Embryonic facial prominence (tissue), 1 donor: ENCODE measurements around the gene PLPPR5.
"Not testable (repeated sequence)": the region's sequence is repeated elsewhere in the genome, so short reads cannot be mapped to it uniquely, and the experiment has no call there.

Experiments
- DNase-seq: peaks from one replicate; pipeline ENCODE4 v3.0.0-alpha.2; 2016; ENCODE audit errors: extremely low spot score

The PLPPR5 gene, protein sequence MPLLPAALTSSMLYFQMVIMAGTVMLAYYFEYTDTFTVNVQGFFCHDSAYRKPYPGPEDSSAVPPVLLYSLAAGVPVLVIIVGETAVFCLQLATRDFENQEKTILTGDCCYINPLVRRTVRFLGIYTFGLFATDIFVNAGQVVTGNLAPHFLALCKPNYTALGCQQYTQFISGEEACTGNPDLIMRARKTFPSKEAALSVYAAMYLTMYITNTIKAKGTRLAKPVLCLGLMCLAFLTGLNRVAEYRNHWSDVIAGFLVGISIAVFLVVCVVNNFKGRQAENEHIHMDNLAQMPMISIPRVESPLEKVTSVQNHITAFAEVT

GRCh38 chr1:99004861-99005442, at the start of gene PLPPR5:
PLPPR5 (minus strand) TSS chr1:99004861; CDS start chr1:99004671, 190 bp downstream.
- no peak for DNase-seq

DNA sequence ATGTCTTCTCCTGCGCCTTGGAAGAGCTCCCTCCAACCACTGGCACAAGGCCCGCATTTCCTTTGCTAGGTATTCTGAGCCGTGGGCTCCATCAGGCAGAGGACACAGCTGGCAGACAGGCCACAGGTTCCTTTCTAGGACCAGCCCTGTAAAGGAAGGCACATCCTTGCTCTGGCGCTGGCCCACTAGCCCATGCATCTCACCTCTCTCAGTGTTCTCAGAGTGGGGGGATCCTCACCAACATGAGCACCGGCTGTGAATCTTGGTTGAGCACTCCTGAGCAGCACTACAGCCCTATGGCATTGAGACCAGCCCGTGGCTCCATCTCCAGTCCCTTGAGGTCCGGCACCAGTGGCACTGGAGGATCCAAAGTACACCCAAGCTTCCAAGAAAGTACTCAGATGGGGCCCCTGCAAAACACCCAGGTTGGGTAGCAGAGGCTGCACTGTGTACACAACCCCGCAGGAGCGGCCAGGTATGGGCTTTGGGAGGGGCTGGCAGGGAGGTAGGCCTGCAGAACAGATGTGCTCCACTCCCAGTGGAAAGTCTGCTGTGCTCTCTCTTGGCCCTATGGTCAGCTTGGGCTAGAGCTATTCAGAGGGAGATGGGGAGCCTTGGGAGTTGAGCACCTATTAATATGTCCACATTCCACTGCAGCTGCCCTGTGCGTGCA, 47.1 kb upstream of the PLPPR5 start:
- no peak for DNase-seq

GRCh38 chr1:99049745-99050144, 45.1 kb upstream of the PLPPR5 start:
- no peak for DNase-seq

- not testable (repeated sequence) for DNase-seq
Measured at GRCh38 chr1:99036746-99037145, 32.1 kb upstream of the PLPPR5 start.

GRCh38 chr1:99018313-99018712, 13.7 kb upstream of the PLPPR5 start:
- no peak for DNase-seq

- DNase-seq = no peak
Measured at GRCh38 chr1:99017655-99018054, 13.0 kb upstream of the PLPPR5 start.

DNA sequence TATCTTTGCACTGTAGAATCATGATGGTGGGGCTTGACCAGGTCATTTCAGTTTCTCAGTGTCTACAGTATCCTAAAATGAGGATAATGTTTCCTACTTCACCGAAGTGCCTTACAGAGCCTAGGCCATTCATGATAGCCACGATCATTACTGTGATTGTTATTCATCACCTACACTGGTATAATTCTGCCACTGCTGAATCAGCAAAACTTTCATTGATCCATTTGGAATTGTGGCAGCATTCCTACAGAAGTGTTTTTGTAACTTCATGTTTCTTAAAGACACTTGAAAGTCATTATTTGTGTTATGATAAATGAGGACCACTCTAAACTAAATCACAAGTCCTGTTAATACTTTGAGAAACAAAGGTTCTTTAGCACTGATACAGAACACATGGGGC, 6.0 kb upstream of the PLPPR5 start:
- DNase-seq = no peak

DNA sequence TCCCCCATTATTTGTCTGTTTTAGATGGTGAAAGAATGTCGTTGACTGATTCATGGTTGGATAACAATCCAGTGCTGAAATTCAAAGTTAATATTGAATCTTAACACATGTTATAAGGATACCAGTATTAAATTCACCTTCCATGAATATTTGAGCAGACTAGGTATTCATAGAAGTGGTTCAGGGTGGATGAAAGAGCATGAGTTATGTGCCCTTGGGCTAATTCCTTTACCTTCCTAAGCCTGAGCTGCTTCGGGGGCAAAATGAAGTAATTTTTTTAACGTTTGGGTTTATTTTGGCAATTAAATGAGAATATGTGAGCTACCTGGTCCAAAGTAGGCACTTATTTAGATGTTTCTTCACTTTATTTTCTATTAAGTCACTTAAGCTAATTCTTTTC, 2.7 kb upstream of the PLPPR5 start:
- no peak for DNase-seq

DNA sequence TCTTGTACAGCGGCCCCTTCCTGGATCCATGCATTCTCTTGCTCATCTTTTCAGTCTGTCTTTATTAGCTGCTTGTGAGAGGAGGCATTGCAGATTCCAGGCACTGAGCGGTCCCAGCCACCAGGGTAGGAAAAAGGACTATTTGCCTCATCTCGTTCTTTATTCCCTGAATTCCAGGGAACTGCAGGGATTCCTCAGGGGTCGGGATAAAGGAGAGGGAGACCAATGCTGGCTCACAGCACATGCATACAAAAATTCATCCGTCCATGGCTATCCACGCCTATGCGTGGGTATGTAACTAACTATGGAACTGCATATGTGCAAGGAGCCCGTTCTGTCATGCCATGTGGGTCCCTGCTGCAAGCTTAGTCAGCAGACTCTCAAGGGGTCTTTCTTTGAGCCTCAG, 879 bp upstream of the PLPPR5 start:
- DNase-seq = no peak

GRCh38 chr1:99004254-99004860, 304 bp downstream of the PLPPR5 start:
- no peak for DNase-seq

GRCh38 chr1:99003581-99004253, 944 bp downstream of the PLPPR5 start:
- DNase-seq = no peak

- DNase-seq = no peak
Measured at GRCh38 chr1:98992844-98993243, 11.8 kb downstream of the PLPPR5 start.

GRCh38 chr1:98991127-98992012, 13.3 kb downstream of the PLPPR5 start:
- no peak for DNase-seq

DNA sequence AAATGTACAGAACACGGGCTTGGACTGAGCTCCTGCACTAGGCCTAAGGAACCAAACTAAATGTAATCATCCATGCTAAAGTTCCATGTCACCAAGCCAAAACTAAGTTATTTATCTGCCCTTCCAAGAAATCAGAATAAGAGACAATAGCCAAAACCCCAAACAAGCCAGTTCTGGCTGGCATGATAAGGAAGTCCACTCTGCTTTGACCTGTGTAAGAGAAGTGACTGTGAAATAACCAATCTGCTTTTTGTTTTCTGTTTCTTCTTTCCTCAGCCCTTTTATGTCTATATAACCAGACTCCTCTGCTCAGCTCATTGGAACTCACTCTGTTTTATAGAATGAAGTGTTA, 15.1 kb downstream of the PLPPR5 start:
- no peak for DNase-seq

GRCh38 chr1:98988904-98989555, 15.6 kb downstream of the PLPPR5 start:
- DNase-seq = no peak

GRCh38 chr1:98985687-98986086, 19.0 kb downstream of the PLPPR5 start:
- no peak for DNase-seq

GRCh38 chr1:98981917-98982513, 22.6 kb downstream of the PLPPR5 start:
- no peak for DNase-seq

DNA sequence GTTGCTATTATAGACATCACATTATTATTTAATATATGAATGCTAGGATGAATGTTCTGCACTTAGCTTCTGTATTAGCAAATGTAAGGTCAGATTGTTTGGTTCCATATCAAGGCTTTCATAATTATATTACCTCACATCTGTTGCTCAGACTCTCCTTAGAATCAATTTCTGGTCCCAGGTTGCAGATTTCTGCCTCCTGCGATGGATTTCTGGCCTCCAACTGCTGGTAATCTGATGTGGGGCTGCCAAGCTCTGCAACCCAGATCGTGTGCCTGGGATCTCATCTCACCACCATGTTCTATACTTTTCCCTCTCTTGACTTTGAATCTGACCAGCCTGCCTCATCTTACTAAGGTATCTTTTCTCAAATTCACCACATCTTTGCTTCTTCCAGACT, 25.2 kb downstream of the PLPPR5 start:
- DNase-seq = no peak

GRCh38 chr1:98975810-98976209, 28.9 kb downstream of the PLPPR5 start:
- no peak for DNase-seq

DNA sequence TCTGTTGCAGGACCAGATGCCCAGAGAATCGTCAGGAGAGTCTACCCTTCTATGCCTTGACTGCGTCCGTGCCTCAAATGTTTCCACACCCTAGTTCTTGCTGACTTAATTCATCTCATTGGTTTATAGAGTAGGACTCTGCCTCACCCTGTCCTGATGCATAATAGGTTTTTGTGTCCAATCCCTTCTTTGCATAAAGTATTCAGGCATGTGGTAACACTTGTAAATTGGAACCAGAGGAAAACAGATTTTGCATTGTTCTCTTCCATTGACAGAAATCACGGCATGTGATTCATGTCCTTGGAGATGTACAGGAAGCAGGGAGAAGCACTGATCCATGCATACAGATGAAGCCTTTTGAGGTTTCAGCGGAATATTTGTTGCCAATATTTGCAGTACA, 29.5 kb downstream of the PLPPR5 start:
- no peak for DNase-seq
